HCT116 (cell line): Measurements from ENCODE around the gene NLRP7. TPM values are rescaled to one million over a fixed set of nuclear protein-coding genes. Genes with fewer than 3 reads are reported as not detected.

Source experiments
- ELF1 ChIP-seq: IDR thresholded peaks from 2 replicates; pipeline ENCODE4 v1.6.1; 2012; ENCODE audit warnings: low read depth, borderline replicate concordance
- POLR2A ChIP-seq: IDR thresholded peaks from 2 replicates; pipeline ENCODE4 v1.7.0; 2011; ENCODE audit warnings: borderline replicate concordance; ENCODE audit not compliant: insufficient read depth, insufficient read length; ENCODE audit errors: extremely low read depth
- RAD21 ChIP-seq: IDR thresholded peaks from 2 replicates; pipeline ENCODE4 v1.6.1; 2012; ENCODE audit warnings: low read depth, mild to moderate bottlenecking
- REST ChIP-seq: IDR thresholded peaks from 2 replicates; pipeline ENCODE4 v1.6.1; 2012; ENCODE audit warnings: low read depth
- SIN3A ChIP-seq: IDR thresholded peaks from 2 replicates; pipeline ENCODE4 v1.6.1; 2012; ENCODE audit warnings: low read depth
- total RNA-seq: library from RNA; stranded (reverse); gene quantifications from one replicate; pipeline ENCODE4 v1.2.1, GENCODE V29; 2021; ENCODE audit not compliant: unreplicated experiment

The NLRP7 gene
- total RNA-seq, 1 experiment from 2014 or later: not detected

DNA sequence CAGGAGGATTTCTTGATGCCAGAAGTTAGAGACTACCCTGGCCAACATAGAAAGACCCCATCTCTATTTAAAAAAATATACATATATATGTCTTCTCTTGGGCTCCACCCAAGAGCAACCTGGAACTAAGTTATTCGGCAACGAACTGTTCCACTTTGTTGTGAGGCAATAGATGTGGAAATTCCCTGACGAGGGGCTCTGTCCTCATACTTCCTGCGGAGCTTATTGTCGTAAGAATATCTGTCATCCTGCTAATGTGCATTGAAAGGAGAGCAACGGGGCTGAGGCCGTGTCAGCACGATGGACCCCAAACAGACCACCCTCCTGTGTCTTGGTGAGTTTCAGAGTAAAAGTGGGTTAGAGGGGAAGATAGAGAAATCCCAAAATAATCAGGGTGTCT, 73.3 kb downstream of the NLRP7 start, which contains the start of gene FCAR (continued):
- TF ChIP-seq POLR2A: no peak
- no peak for TF ChIP-seq ELF1
- no peak for TF ChIP-seq REST
- TF ChIP-seq SIN3A: no peak
- TF ChIP-seq RAD21: no peak

Other genes with a start within 250 kb of the NLRP7 start
- not detected for gene KIR3DL3, start 223.1 kb downstream of the NLRP7 start, total RNA-seq
- gene KIR2DL3, start 209.0 kb downstream of the NLRP7 start, total RNA-seq: not detected
- gene KIR2DL1, start 177.7 kb downstream of the NLRP7 start, total RNA-seq: not detected
- gene KIR2DL4, start 143.9 kb downstream of the NLRP7 start, total RNA-seq: not detected
- gene KIR3DL1, start 131.1 kb downstream of the NLRP7 start, total RNA-seq: not detected
- not detected for gene KIR2DS4, start 114.9 kb downstream of the NLRP7 start, total RNA-seq
- gene KIR3DL2, start 97.1 kb downstream of the NLRP7 start, total RNA-seq: not detected
- not detected for gene FCAR, start 73.3 kb downstream of the NLRP7 start, total RNA-seq
- gene NCR1, start 41.4 kb downstream of the NLRP7 start, total RNA-seq: not detected
- 56.6 TPM for gene NLRP2, start 18.8 kb upstream of the NLRP7 start, total RNA-seq
- not detected for gene GP6, start 90.7 kb upstream of the NLRP7 start, total RNA-seq
- 31.1 TPM for gene RDH13, start 115.6 kb upstream of the NLRP7 start, total RNA-seq
- 62.1 TPM for gene EPS8L1, start 128.3 kb upstream of the NLRP7 start, total RNA-seq
- 83.2 TPM for gene PPP1R12C, start 170.1 kb upstream of the NLRP7 start, total RNA-seq
- gene TNNT1, start 201.7 kb upstream of the NLRP7 start, total RNA-seq: 188 TPM
- gene TNNI3, start 210.2 kb upstream of the NLRP7 start, total RNA-seq: 42.1 TPM
- 52.8 TPM for gene DNAAF3, start 219.1 kb upstream of the NLRP7 start, total RNA-seq
- 2.3 TPM for gene SYT5, start 232.8 kb upstream of the NLRP7 start, total RNA-seq